HG03565 (cell line): Measurements from ENCODE around the gene BHLHE41.

Source experiments
- ATAC-seq: cut with Tn5 transposase; IDR thresholded peaks from one replicate; pipeline ENCODE4 v1.9.1; 2021; ENCODE audit warnings: mild to moderate bottlenecking, moderate library complexity; ENCODE audit not compliant: unreplicated experiment

Gene BHLHE41

DNA sequence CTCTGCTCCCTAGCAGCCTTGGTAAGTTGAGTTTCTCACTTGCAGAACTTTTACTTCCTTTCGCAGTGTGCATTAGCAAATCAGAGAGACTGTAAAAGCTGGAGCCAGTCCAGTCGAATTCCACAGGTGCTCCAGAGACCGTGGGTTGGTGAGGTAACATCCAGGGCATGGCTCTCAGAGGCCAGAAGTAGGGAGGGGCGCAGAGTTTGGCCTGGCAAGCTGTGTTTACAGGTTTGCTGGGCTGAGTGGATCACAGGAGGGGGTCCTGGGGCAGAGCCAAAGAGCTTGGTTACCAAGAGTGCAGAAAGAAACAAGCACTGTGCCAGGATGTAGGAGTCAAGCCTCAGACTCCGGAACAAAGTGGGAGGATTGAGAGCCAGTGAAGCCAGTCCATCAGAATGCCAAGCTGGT lies 10.2 kb upstream of the BHLHE41 start:
- no peak for ATAC-seq

DNA sequence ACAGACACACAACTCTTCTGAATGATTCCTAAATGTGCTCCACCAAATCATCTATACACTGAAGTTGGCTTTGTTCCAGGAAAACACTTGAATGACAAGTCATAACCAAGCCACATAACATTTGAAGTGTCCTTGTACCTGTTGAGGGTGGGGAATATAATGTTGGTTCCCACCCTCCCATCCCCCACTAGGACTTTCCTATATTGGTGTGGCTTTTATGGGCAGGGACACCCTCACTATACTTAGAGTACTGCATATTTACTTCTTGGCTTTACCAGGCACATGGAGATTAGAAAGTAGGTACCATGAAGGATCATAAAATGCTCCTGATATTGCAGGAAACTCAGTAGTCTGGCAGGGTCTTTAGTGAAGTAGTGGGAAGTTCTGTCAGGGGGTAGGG lies 9.7 kb upstream of the BHLHE41 start:
- ATAC-seq = no peak

DNA sequence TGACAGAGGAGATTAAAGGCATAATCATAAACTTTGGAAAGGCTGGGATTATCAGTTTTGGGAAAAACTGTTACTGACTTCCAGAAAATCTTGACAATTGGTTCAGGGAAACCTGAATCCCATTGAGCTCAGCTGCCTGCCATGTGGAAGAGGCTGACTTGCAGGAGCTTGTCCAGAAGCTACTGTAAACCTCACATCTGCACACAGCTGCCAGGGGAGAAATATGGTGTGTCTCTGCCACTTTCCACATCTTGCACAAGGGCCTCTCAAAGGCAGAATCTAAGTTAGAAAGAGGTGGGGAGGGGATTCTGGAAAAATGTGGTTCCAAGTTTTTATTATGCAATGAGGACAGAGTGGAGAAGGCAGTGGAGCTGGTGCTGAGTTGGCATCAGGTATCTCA lies 8.7 kb upstream of the BHLHE41 start:
- no peak for ATAC-seq

DNA sequence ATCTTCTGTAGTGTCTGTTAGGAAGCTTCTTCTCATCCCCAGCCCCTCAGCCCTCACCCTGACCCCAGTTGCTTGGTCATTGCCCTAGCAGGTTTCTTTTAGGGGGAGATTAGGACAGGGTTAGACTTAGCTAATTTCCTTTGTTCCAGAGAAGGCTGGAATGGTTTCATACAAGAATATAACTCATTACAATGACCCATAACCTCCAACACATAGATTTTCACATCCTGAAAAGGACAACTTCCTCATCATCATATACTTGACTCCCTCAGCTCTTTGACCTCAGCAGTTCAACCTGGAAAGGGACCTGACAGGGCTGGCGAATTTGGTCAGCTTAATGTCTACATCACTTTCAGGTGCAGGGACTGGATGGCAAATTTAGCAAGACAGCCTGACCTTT lies 8.0 kb upstream of the BHLHE41 start:
- ATAC-seq = no peak

DNA sequence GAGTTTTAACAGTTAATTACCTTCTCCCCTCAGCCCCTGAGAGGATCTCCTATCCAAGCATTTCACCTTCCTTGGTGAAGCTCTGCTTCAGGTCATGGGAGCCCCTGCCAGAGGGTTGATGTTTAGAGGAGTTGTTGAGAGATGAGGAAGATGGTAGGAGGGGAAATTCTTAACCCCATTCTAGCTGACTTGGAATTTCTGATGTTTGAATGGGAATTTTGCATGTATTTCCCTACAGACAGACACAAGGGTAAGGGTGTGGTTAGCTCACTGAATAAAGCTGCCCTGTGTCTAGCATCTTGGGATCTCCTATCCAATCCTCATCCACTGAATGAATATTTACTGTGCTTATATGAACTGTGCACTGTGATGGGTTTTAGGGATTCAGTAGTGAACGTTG lies 7.1 kb upstream of the BHLHE41 start:
- ATAC-seq = no peak

DNA sequence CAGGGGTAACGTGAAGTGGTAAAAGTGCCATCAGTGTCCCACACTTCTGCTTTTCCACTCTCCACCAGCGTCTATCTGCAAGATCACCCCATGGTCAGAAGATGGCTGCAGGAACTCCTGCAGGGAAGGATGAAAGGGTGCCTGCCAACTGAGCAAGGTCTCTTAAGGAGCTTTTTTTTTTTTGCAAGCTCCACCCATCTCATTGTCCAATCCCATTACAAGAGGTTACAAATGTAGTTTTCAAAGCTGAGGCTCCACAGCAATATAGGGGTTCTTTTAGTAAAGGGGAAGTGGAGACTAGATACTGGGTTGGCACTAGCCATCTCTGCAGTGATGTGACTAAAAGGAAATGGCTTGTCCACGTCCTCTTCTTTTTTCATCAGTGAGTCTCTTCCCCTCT lies 5.9 kb upstream of the BHLHE41 start:
- no peak for ATAC-seq

DNA sequence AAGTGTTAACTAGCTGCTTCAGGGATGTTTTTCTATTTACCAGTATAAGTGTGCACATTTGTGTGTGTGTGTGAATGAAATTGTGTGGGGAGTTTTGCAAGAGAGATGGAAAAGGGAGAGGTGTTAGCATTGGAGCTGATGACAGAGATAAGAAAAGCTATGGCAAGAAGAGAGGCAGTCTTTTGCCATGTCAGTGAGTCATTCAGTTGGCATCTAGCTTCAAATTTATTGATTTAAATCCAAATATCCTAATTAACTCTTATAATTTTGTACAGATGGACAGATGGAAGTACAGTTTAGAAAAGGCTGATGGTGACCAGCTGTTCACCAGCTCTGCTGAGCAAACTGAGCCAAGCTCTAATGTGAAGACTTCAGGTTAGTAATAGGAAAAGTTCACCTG lies 3.3 kb upstream of the BHLHE41 start:
- no peak for ATAC-seq

DNA sequence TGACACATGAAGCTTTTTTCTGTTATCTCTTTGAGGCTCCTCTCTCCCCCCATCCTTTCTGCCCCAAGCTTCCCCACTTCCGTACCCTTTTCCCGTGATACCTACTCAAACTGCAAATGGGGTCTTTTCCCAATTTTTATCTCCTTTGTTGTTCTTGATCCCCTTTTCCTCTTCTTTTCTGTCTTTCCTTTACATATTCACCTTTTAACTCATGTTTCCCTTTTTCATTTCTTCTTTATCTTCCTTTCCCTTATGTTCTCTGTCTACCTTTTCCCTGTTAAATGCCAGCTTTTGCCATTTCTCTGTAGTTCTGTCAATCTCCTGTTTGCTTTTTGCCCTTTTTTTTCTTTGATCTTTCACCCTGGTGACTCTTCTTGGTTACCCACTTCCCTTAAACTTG lies 2.6 kb upstream of the BHLHE41 start:
- no peak for ATAC-seq

DNA sequence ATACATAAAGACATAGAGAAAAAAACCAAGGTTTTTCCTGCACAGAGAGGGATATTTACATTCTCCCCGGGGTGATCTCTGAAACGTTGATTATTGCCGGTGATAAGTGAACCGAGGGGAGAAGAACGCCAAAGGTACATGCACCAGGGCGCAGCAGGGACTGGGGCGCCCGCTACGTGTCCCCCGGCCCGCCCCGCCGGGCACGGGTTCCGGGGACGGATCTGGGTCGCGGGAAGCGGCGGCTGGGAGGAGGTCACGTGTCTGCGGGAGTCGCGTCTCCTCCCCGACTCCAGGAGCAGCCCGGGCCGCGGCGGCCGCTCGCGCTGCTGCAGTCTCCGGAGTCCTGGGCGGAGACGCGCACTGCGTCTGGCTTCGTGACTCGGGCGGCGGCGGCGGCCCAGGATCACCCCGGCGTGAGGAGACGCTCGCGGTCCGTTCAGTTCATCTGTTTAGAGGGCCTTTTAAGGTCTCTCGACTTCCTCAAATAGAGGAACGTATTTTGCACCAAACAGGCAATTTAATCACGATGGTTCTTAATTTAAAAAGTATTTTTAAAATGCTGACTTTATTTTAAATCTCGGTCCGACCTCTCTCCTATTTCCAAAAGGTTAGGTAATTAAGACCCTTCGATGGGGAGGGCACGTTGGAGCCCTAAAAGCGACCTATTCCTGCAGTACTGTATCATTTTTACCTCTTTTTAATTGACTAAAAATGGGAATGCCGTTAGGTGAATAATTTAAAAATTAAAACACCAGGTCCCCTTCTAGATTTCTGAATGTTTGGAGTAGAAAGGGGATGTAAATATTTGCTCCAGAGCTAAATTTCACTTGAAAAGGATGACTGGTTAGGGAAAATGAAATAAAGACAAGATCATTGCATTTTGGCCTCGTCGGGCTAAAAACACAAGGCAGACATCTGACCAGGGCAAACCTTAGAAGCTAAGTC lies 1.8 kb upstream of the BHLHE41 start:
- peak; percentile 30 for ATAC-seq

DNA sequence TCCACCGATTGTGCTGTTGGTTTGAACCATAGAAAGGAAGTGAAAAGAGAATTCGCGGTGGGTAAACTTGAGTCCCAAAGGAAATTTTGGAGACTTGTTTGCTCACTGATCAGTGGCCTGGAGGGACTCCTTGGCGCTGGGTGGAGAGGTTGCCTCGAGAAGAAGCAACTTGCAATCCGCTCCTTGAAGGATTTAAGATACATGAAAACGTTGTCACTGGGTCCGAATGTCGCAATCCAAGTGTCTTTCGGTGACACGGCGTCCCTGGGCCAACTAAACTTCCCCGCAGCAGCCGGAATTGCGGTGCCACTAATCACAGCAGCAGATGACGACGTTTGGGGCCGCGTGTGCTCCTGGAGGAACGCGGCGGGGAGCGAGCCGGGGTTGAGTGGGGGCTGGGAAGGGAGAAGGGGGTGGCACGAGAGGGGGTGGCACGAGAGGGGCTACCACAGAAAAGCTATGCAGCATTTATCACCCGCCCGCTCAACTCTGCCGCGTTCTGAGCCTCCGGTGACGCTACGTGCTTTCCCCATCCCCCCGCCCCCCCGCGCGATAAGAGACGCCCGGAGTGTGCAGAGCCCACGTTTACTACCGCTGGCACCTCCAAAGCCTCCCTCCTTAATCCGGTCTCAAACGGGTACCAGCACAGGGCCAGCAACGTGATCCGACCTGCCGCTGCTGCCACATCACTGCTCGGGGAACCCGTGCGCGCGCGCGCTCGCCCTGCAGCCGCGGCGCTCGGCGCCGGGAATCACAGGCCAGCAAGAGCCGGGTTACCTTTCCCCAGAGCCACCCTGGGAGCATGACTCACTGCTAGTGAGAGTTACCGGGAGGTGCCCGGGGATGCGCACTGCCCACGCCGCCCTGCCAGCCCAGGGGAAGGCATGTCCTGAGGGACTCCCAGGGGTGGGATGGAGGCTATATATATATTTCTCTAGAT lies 833 bp upstream of the BHLHE41 start:
- peak; percentile 14 for ATAC-seq

DNA sequence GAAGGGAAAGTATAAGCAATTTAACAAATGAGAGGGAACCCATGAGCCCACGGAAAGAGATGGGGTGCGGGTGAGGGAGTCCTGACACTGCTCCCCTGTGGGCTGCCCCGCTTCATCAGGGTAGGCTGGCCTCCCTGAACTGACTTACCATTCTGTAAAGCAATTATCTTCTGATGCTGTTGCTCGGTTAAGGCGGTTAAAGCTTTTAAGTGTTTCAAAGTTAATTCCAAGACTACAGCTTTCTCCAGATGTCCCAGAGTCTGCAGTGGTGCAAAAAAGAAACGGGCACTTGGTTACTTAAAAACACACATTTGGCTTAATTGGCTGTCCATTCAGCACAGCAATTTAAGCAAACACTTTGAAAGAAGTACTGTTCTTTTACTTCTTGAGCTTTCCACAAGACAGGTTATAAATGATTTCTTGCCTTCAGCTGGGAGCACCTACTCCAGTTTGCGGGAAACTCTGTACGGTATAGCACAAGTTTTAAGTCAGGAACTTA lies 1.3 kb downstream of the BHLHE41 start:
- no peak for ATAC-seq

DNA sequence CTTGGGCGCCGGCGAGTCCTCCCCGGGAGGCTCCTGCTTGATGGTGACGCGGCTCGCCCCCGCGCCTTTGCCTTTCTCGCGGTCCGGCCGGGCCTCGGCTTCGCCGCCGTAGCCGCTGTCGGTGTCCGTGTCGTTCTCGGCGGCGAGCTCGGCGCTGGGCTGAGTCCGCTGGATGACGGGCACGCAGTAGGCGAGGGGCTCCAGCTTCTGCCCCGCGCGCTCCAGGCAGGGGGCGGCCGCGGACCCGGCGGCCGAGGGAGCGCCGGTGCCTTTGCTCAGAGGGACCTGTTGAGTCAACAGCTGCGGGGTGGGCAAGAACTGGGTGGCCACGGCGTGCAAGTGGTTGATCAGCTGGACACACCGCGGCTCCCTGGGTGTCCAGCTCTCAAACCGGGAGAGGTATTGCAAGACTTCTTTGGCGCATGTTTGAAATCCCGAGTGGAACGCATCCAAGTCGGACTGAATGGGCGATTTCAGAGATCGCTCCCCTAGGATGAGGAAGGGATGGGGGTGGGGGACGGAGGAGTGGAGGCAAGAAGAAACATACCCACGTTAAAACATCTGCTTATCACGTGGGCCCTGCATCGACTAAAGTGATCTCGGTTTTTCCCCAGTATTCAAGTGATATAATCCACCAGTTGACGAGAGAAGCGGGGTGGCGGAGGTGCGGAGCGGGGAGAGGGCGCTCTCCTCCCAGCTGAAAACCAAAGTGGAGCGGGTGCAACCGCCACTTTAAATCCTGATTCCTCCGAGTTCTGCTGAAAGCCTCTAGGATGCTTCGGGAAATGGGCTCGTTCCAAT lies 2.0 kb downstream of the BHLHE41 start:
- no peak for ATAC-seq

DNA sequence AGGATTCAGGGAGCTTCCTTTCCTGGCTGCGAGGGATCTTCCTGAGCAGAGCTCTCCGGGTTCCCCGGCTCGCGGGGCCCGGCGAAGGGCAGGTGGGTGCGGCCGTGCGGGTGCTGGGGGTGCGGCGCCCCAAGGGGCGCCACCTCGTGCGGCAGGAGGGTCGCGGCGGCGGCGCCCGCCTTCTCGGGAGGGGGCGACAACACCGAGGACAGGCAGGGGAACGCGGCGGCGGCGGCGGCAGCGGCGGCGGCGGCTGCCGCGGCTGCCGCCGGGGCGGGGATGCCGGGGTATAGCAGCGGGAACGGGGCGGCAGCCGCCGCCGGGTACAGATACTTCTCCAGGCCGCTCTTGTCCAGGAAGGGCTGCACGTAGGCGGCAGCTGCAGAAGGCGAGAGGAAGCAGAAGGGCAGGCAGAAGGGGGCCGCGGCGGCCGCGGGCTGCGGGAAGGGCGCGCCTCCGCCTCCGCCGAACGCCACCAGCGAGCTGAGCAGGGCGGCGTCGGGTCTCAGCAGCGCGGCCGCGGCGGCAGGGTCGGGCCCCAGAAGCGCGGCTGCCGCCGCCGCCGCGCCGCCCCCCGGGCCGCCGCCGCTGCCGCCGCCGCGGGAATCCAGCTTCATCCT lies 2.7 kb downstream of the BHLHE41 start:
- ATAC-seq = no peak

DNA sequence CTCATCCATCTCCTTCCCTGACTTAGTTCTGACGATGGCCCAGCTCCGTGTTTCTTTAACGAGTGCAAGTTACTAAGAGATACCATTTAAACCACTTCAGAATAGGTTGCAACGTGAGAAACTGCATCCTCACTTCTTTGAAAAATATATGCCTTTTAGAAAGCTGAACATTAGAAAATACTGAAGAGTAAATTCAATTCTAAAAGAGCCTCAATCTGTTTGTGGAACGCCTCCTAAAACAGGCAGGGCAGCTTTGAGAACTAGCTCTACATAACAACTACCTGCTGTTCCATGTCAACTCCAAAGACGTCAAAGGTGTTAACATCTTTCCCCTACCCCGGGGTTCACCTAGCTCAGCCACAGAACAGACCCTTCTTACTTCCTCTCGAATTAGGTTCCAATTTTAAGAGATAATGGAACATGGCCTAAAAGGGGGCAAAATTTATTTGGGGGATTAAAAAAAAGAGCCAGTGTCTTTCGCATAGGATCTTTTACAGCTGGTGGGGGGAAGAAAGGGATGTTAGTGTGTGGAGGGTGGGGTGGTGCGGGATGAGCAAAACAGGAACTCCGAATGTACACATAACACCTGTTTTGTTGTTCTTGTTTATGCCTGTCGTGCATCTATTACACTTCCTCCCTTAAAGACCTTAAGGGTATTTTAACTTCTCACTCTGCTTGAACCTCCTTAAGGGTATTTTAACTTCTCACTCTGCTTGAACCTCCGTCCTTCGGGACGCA lies 3.3 kb downstream of the BHLHE41 start:
- ATAC-seq = no peak

DNA sequence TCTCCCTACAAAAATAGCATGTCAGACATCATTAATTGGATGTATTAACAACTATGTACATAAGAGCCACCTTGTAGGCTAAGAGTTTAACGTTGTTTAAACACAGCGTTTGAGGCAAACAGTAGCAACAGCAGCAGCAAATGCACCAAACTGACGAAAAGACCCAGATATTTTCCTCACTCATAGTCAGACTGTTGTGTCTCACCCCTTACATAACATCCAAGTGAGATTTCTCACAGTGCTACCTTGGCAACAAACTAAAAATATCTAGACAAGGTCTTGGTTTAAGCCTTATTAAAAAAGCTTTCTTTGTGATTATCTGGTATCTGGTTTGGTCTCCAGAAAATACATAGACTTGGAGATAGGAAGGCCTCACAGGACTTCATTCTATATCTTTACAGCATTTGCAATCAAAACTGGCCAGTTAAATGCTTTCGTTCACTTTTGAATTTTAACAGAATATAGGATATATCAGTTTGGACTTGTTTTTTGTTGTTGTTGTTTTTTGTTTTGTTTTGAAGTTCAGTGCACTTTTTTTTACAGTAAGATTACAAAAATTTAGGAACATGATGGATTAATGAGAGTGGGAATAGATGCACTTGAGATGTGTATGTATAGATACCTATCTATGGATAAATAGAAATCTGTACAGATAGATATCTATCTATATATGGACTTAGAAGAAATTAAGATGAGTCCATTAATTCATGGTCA lies 4.1 kb downstream of the BHLHE41 start:
- no peak for ATAC-seq

DNA sequence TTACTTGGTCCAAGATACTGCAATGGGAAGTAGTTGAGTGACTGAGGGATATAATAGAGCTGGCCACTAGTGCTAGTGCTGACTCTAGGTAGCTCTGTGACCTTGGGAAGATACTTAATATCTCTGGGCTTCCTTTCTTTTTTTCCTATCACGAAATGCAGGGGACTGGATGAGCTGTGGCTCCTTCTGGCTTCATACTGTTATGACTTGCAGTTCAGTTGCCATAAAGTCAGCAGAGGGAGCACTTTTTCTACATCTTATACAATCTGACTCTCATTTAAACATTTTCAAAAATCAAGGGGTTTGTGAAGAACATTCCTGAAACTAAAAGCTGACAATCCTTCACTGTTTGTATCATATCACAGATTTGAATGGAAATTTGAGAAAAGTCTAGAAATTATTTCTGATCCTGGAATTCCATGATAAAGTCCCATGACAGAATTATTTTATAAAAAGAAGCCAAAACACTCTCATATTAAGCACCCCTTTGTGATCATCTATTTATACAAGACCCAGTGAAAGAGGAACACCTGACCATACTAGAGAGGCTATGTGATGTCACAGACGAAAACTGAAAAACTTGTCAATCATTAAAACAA lies 5.3 kb downstream of the BHLHE41 start:
- ATAC-seq = no peak

DNA sequence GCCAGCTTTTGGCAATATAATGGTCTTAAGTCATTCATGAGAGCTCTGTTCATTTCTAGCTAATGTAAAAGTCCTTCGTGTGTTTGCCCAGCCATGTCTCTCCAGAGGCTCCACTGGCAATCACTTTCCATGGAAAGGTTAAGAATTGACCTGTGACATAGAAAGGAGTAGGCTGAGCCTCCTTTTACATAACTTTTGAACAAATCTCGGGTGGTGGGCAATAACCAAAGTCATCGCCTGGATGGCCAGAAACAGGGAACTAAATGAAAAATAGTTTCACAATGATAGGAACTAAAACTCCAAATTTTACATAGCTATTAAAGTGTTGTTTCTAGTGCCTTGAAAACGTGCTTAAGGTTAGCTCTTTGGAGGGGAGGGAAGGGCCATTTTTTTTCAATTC lies 6.5 kb downstream of the BHLHE41 start:
- ATAC-seq = no peak

DNA sequence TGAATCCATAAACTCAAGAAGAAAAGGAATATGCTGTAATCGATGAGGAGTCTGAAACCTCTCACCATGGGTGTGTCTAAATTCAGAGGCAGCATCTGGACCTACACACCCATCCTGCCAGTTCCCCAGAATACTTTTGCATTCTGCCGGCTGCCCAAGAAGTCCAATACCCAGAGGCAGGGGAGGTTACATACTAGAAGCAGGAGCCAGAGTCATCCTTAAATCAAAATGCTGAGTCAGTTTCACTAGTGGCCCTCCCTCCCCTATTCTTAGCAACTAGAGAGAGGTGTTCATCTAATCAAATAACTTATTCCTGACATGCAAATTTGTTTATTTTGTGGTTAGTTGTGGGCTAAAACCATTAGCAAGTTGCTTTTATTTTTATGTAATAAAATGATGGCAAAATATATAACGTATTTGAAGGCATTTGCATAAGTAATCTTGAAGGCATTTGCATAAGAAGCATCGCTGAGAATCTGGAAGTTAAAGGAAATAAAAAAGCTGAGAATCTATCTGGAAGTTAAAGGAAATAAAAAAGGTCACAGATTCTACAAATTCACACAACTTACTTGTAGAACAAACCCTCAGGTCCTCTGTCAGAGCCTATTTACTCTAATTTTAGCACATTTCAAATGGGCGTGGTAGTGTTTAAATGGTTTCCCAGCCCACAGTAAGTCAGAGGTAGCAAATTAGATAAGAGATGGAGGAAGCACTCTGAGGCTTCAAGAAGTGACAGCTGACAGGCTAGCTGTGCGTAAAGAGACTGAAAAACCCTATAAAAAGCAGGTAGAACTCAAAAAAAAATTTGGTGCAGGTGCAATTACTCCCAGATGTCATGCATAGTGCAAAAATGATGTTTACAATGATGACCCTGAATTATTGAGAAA lies 7.8 kb downstream of the BHLHE41 start:
- no peak for ATAC-seq
